Fibroblast of skin of left quadriceps (primary cell): ENCODE data around the gene DHX15.

Experiments
- DNase-seq, 2 experiments: peaks; one replicate each; pipeline ENCODE4 v3.0.0-alpha.2; 2013; ENCODE audit warnings: low read depth in 2 of 2

The DHX15 gene

DNA sequence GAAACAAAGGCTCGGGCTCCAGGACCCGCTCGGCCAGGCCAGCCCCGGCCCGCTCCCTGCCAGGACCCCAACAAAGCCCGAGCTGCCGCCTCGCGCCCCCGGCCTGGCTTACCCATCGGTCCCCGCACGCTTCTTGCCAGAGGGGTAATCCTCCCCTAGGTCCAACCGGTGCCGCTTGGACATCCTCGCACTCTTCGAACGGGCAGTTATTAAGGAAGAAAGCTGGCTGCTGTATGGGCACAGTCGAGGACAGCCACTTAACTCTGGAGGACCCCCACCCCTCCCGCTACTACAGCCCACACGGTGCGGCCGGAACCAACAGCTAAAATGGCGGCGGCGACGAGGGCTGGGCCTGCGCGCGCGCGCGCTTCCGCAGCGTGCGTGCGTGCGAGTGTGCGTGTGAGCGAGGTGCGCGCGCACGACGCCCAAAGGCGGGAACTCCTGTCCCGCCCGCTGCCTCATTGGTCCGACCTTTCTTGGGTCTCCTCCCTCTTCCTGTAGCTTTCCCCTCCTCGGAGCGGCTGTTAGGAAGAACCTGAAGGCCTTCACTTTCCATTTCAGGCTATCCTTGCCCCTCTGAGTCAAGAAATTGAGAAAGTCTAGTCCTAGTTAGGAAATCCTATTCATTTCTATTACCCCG is at the start of gene DHX15:
TSS of gene DHX15 (minus strand) at position 344 of the 640 bp plus-strand sequence. CDS start at position 183, 161 bp downstream.
- peak; percentile 93 to 95 for DNase-seq

DNA sequence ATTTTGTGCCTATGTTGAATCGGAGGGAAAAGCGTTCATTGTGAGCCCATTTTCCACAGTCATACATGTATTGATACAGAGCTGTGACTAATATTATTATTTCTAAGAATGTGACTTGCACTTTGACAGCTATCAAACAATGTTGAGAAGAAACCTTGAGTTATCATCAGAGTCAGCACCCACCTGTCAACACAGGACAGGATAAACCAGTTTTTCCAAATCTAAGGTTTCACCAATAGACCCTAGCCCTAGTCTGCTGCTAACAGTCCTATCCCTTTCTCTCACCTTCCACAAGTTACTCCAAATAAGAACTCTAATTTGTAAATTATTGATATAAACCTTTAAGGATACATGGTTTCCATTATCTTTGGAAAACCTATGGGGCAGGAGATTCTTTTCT is 47.7 kb upstream of the DHX15 start:
- no peak for DNase-seq

DNA sequence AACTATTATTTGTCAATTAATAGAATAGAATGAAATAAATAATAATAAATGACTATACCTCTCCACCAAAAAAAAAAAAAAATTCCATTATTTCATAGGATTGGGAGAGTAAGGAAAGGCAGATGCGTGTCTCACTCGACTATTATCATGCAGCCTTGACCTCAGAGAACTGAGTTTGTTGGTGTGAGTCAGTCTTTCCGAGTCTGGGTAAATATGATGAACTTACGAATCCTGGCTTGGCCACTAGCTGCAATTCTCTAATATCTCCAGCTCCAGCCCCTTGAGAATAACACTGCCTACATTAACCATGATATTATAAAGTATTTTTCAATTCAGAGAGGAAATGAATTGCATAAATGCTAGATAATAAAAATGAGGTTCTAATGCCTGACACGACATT is 46.6 kb upstream of the DHX15 start:
- no peak for DNase-seq

DNA sequence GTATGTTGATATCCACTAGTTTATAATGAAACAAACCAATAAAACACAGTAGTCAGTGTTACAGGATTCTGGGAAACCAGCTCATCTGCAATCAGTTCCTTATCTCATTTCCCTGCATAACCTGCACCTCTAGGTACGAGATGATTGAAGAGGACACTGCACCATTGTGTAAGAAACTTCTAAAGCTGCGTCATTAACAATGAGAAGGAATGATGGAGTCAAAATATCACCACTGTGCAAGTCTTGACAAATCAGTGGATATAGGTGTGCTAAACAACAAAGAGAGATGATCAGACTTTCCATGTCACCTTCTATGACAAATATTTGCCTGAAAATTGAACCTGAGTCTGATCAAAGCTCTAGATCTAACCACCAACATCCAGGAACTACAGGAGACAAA is 40.7 kb upstream of the DHX15 start:
- no peak for DNase-seq

DNA sequence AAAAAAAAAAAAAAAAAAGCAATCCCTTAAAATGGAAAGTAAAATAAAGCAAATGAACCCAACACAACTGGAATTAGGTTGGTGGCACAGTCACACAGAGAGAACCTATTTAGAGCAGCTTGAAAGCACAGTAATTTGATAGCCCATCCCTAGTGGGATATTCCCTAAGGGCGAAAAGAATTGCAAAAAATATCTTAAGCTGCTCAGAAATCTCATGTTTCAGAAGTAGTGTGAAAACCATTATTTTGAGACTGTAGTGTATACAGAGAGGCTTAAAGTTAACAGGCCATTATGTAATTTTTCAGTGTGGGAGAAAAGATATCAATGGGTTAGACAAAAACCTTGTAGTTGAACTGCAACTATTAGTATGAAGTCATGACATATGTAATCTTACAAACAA is 40.0 kb upstream of the DHX15 start:
- no peak for DNase-seq

- DNase-seq = no peak
Observed at GRCh38 chr4:24622146-24622834, 37.9 kb upstream of the DHX15 start.

- DNase-seq = no peak
Observed at GRCh38 chr4:24615977-24616376, 31.6 kb upstream of the DHX15 start.

DNA sequence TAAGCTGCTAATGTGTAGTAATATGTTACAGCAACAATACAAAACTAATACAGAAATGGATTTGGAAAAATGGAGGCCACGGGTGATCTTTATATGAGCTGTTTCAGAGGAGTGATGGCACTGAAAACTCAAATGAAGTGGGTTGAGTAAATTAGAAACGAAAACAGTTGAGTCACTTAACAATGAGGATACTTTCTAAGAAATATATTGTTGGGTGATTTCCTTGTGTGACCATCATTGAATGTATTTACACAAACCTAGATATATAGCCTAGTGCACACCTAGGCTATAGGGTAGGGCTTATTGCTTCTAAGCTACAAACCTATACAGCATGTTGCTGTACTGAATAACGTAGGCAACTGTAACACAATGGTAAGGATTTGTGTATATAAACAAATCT is 30.5 kb upstream of the DHX15 start:
- no peak for DNase-seq

DNA sequence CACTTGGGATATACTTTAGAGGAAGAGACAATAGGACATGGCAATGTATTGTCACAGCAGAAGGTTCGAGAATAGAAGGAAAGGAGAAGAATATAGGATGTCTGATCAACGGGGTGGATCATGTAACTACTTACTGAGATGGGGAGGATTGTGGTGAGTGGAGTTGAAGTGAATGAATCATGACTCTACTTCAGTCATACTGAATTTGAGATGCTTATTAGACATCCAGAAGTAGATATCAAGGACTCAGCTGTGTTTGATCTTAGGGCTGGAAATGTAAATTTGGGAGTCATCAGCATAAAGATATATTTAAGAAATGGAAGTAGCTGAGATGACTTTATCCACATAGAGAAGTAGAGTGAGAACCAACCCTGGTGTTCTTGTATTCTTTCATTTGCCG is 29.1 kb upstream of the DHX15 start:
- DNase-seq = no peak

DNA sequence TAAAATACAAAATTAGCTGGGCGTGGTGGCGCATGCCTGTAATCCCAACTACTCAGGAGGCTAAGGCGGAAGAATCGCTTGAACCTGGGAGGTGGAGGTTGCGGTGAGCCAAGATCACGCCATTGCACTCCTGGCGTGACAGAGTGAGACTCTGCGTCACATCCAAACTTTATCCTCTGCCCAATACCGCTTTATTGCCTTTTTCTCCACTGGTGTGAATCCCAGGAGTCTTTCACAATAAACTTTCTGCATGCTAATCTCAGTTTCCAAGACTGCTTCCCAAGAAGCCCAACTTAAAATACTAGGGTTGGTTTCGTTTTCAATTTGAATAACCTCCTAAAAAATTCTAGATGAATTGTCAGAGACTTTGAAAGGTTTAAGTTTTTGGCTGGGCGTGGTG is 27.2 kb upstream of the DHX15 start:
- no peak for DNase-seq

DNA sequence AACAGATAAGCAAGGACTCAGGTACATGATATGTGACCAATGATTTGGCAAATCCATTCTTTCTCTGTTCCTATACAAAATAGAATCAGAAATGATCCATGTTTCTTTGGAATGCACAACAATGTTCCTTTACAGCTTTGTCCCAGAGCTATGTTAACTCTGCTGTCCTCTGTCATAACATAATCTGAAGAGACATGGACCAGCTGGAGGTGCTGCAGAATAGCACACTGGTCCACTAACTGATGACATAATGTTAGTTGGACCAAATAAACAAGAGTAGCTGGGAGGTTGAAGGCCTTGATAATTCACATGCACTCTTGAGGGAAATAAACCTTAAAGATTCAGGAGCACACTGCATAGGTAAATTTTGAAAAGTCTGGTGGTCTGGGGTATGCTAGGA is 23.0 kb upstream of the DHX15 start:
- no peak for DNase-seq

- DNase-seq = no peak
Observed at GRCh38 chr4:24605216-24605615, 20.9 kb upstream of the DHX15 start.

DNA sequence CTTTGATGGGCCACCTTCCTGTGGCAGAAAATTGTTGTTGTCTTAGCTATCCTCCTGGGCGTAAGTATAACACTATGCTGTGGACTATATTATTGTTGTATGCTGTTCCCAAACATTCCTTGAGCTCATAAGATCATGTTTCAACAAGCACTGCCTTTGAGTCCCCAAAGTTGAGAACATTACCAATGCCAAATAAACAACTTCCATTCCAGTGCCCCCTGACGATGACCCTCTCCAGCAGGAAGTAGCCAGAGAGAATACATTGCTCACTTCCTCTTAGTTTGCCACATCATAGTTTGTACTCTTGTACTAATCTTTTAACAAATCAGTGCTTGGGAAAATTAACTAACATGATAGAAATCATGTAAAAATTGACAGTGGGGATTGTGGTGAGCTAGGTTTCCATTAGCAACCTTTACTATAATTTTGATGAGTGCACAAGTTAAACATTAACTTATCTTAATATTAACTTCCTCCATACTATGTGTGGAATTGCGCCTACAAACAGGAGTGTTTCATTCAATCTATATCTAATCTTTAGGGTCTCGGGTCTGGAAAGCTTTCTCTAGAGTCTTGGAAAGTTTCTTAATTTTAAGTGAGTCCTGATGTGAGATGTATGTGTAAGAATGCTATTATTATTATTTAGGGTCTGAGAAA is 20.3 kb upstream of the DHX15 start:
- no peak for DNase-seq

GRCh38 chr4:24603343-24603742 is 19.0 kb upstream of the DHX15 start:
- no peak for DNase-seq

GRCh38 chr4:24601121-24601520 is 16.8 kb upstream of the DHX15 start:
- no peak for DNase-seq

- DNase-seq = no peak
Observed at GRCh38 chr4:24599275-24599674, 14.9 kb upstream of the DHX15 start.

- no peak for DNase-seq
Observed at GRCh38 chr4:24598025-24598424, 13.7 kb upstream of the DHX15 start.

DNA sequence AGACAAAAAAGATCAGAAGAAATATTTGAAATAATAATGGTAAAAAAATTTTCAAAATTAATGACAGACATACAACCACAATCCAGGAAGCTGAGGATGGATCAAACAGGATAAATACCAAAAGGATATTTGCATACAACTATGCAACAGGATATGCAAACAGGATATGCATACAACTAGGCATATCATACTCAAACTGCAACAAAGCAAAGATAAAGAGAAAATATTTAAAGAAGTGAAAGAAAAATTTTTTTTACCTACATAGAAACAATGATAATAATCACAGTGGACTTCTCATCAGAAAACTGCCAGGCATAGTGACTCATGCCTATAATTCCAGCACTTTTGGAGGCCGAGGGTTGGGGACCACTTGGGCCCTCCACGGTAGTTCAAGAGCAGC is 11.3 kb upstream of the DHX15 start:
- DNase-seq = no peak

DNA sequence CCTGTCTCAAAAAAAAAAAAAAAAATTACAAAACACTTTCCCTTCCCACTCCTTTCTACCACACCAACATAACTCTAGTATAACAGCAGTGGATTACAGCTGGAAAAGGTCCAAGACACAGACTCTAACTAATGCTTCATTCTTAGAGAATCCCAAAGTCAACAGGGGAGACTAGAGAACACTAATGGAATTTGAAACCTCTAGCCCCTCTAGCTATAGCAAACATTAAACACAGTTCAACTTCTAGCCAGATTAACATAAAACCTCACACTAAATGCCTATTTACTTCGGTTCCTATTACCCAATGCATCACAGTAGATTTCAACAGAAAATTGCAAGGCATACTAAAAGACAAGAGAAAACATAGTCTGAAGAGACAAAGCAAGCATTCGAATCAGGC is 10.5 kb upstream of the DHX15 start:
- no peak for DNase-seq

- DNase-seq = no peak
Observed at GRCh38 chr4:24589448-24589847, 5.1 kb upstream of the DHX15 start.

DNA sequence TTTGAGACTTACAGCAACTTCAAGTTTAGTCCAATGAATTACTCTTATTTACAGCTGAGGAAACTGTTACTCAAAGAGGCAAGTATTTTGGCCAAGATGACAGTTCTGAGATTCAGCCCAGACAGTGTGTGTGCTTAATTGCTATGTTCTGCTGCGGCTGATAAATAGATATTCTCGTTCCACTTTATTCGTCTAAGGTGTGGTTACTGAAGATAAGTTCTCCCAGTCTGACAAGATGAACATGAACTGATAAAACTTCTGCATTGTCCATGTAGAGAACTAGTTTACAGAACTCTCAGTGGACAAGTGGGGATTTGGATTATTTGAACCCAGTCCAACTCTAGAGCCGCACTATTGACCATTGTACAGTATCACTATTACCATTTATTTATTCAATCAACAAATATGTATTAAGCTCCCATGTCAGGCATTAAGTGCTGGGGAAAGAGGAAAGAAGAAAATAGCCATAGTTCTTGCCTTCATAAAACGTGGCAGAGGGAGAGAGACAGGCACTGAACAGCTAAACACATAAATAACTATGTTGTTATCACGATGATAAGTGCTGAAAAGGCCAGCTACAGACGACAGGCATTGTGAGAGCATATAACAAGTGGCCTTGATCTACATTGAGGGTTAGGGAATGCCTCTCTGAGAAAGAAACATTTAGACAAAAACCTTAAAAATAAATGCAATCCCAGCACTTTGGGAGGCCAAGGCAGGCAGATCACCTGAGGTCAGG is 4.0 kb upstream of the DHX15 start:
- no peak for DNase-seq

DNA sequence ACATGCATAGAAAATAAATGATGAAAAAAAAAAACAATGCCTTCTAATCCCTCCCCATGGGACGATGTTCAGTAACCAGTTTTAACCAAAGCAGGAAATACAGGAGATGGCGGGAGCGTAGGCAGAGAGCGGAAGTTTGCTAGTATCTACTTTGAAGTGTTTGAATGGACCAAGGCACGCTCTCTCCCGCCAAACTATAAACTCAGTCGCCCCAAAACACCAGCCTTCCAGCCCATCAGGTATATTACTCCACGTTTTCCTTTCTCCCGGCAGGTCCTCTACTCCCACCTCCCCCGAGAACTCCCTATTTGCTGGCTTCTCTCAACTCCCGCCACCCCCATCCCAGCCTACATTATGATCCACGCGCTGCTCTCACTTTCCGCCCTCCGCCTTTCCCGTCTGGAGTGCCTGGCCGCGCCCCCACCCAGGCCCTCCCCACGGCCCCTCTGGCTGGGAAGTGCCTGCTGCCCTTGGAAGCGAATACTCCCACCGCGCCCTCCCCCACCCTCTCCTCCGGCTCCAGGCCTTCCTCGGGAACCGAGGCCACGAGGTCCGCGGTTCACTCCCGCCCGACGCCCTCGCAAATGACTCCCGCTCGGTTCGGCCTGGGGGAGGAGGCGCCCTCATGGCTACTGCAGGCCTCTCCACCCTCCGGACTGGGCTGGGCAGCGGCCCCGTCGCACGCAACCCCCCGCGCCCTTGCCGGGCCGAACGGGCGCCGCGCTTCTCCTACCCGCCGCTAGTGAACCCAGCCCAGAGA is 723 bp downstream of the DHX15 start:
- no peak for DNase-seq
